ENCODE results near the gene FAM168A. TPM values are rescaled to one million over a fixed set of nuclear protein-coding genes. Genes with fewer than 3 reads are reported as not detected.

Gene FAM168A, protein sequence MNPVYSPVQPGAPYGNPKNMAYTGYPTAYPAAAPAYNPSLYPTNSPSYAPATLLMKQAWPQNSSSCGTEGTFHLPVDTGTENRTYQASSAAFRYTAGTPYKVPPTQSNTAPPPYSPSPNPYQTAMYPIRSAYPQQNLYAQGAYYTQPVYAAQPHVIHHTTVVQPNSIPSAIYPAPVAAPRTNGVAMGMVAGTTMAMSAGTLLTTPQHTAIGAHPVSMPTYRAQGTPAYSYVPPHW
- 10 to 100 TPM; 23.6 to 30.4 (median 27.0) TPM for polyA plus RNA-seq (ENCODE audit: insufficient read length in 10 of 10)
- long read RNA-seq, donor 1, full-length matches to known transcripts: 7 of 7 reads
- long read RNA-seq, donor 1, partial matches to known transcripts: 0 of 7 reads
- long read RNA-seq, donor 1, other reads (novel, unspliced or antisense): 0 of 7 reads
- long read RNA-seq, donor 2, partial matches to known transcripts: 0 of 2 reads
- long read RNA-seq, donor 2, other reads (novel, unspliced or antisense): 0 of 2 reads
- long read RNA-seq, donor 3: 0 reads
- long read RNA-seq, donor 4, full-length matches to known transcripts: 1 of 1 reads
- long read RNA-seq, donor 4, partial matches to known transcripts: 0 of 1 reads
- long read RNA-seq, donor 4, other reads (novel, unspliced or antisense): 0 of 1 reads
- long read RNA-seq, donor 5, partial matches to known transcripts: 0 of 2 reads
- long read RNA-seq, donor 5, other reads (novel, unspliced or antisense): 0 of 2 reads
- long read RNA-seq, donor 6, full-length matches to known transcripts: 6 of 6 reads
- long read RNA-seq, donor 6, partial matches to known transcripts: 0 of 6 reads
- long read RNA-seq, donor 6, other reads (novel, unspliced or antisense): 0 of 6 reads
- long read RNA-seq, donor 7, full-length matches to known transcripts: 3 of 3 reads
- long read RNA-seq, donor 7, partial matches to known transcripts: 0 of 3 reads
- long read RNA-seq, donor 7, other reads (novel, unspliced or antisense): 0 of 3 reads
- long read RNA-seq, donor 8, partial matches to known transcripts: 0 of 1 reads
- long read RNA-seq, donor 8, other reads (novel, unspliced or antisense): 0 of 1 reads
- long read RNA-seq, donor 9: 0 reads

DNA sequence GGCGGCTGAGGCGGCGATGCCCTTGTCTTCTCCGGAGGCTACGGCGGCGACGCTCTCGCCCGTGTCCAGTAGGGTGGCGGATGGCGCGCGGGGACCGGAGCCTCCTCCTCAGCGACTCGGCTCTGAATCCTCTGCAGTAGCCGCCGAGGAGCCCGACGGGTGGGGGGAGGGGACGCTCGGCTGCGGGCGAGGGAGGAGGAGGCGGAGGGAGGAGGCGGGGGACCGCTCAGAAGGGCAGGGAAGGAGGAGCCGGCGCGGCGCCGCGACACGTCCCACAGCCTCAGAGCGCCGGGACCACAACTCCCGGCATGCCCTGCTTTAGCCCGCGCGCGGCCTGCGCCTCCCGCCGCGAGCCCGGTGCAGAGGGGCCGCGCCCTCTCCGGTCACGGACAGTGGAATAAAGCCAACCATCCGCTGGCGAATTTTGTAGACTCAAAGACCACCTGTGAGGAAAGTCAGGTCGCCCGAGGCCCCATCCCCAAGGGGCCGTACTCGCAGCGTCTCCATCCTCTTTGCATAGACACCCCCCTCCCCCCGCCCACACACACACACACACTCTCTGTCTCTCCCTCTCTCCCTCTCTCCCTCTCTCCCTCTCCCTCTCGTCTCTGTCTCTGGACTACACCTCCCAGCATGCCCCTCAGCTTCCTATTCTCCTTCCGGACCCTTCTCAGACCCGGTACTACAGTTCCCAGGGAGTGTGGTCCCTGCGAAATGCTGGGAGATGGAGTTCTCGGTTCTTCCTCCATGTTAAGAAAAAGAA, at the start of gene FAM168A:
Gene FAM168A, minus strand, starts transcription at position 157 of the 763 bp plus-strand sequence. CDS start 129,638 bp downstream, outside the sequence.
- peak; percentile 98 to 99 (median 98) for DNase-seq

- peak; percentile 55 to 79 (median 68) for DNase-seq
These were observed 49.7 kb upstream of the FAM168A start for GRCh38 chr11:73647459-73648100.

- no peak for DNase-seq
These were observed 48.2 kb upstream of the FAM168A start, which contains the start of gene PLEKHB1 for GRCh38 chr11:73645972-73646631. TSS of gene PLEKHB1 (plus strand) at chr11:73646581. CDS start at chr11:73646609, 28 bp downstream.

DNA sequence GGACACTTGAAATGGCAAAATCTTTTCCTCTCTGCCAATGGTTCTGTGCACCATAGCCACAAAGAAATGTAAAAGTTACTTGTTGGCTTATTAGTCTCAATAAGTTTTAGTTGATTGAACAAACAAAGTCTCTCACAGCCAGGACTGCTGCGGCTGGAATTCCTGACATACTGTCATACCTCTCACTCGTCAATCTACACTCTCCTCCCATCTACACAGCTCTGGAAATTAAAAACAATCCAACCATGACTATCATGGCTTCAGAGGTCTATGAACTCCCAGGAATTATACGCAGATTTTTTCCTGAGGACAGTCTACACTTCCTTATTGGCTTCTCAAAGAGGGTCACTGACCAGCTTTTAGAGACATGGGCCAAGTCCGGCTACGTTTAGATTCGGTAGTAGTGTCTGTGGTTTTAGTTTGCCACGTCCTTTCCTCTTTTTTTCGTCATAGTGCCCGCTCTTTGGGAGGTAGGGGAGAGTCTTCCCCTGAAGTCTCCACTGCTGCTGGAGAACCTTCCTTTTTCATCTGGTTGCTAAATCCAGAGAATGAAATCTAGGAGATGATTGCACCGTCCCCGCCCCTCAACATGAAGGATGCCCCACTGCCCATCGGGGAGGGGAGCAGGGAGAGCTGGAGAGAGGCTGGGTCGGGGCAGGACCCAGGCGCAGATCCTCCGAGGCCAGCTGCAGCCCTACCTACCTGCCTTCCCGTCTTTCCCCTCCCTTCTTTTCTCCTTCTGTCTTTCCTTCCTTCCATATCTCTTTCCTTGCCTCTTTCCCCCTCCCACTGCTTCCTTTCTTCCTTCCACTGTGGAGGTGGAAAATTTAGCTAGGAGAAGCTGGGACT, 47.4 kb upstream of the FAM168A start:
- DNase-seq: no peak

DNA sequence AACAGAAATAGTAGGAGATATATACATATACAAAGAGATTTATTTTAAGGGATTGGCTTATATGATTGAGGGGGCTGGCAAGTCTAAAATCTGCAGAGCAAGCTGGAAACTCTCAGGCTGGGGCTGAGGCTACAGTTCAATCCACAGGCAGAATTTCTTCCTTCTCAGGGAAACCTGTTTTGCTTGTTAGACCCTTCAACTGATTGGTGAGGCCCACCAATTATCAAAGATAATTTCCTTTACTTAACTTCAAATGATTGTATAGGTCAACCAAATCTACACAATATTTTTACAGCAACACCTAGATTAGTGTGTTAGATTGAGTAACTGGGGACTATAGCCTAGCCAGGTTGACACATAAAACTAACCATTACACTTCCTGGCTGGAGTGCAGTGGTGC, 43.8 kb upstream of the FAM168A start:
- no peak for DNase-seq

DNA sequence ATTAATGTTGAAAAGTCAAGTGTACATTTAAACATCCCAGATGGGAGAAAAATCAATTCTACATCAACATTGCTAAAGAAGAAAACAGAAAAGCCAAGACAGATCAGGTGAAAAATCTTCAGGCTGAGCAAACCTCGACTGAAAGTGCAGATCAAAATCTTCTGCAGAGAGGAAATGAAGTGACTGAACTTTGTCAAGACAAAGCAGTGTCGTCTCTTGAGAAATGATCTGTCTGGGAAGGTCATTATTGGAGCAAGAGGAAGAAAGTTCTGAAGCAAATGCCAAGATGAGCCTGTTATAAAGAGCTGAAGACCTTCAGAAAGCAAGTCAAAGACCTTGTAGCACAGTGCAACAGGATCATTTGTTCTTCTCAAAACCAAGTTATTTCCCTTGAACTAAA, 42.7 kb upstream of the FAM168A start:
- DNase-seq: no peak

DNA sequence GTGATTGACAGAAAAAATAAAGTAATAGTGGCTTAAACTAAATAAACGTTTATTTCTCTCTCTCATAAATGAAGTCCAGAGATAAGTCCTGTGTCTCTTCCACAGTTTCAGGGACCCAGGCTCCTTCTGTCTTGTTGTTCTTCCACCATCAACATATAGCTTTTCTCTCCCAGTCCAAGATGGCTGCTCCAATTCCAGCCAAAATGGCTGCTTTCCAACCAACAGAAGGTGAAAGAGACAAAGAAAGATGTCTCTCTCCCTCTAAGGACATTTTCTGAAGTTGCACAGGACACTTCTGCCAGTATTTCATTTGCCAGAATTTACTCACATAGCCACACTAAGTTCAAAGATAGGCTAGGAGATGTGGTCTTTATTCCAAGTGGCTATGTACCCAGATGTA, 39.1 kb upstream of the FAM168A start:
- no peak for DNase-seq

GRCh38 chr11:73636249-73636648, 38.3 kb upstream of the FAM168A start:
- no peak for DNase-seq

DNA sequence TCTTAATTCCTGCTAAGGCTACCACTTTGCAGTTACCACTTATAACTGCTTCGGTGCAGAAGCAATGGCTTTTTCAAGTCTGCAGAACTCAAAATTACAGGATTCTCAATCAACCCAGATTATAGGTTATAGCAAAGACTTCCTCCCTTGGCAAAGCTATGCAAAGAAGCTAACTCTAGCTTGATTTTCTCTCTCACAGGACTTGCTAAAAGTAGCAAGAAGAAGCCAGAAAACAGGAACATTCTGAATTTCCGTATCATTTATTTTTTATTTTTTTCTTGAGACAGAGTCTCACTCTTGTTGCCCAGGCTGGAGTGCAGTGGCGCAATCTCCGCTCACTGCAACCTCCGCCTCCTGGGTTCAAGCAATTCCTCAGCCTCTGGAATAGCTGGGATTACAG, 37.8 kb upstream of the FAM168A start:
- DNase-seq: no peak

GRCh38 chr11:73633999-73634398, 36.1 kb upstream of the FAM168A start:
- DNase-seq: no peak

DNA sequence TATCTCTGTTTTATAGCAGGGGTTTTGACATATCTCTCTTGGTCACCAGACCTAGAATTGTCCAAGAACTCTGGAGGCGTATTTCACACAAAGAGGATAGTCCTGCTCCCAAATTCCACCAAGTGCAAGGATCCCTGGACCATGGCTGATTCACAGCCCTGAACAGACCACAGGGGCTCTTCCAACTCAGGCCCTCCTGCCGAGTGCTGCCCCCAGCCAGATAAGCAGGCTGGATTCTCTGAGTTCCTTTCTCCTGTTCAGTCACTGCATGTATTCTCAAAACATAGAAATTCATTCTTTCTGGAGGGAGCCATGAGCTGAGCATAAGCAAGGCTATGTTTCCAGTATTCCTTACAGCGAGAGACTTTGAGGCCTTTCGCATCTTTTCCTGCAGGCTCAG, 35.1 kb upstream of the FAM168A start:
- no peak for DNase-seq

GRCh38 chr11:73629907-73630306, 32.0 kb upstream of the FAM168A start:
- DNase-seq: no peak

DNA sequence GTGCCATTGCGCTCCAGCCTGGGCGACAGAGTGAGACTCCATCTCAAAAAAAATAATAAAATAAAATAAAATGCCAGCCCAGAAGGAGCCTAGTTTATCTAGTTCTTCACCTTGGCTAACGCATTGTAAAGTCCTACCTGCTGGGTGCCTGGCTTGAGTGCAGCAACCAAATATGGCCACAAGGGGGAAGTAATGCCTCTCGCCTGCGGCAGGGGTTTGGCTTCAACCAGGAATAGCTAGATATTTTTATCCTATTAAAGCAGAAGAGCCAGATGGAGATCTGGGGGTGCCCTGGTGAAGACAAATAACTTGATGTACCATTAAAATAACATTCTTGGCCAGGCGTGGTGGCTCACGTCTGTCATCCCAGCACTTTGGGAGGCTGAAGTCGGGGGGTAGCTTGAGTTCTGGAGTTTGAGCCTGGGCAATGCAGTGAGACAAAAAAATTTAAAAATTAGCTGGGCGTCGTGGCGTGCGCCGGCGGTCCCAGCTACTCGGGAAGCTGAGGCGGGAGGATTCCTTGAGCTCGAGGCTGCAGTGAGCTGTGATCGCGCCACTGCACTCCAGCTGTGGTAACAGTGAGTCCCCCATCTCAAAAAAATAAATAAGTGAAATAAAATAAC, 27.9 kb upstream of the FAM168A start:
- peak; percentile 53 to 83 (median 77) for DNase-seq

- peak; percentile 18 to 41 (median 33) for DNase-seq
These were observed 25.8 kb upstream of the FAM168A start for GRCh38 chr11:73623686-73624085.

GRCh38 chr11:73622926-73623593, 25.1 kb upstream of the FAM168A start:
- DNase-seq: no peak

GRCh38 chr11:73614591-73614990, 16.7 kb upstream of the FAM168A start:
- DNase-seq: no peak

GRCh38 chr11:73612601-73613140, 14.8 kb upstream of the FAM168A start:
- no peak for DNase-seq

All from muscle of back (tissue), 13 donors.